ACC112 (cell line): ENCODE measurements around the gene RNF8.

Experiments
- H2AFZ ChIP-seq: fragments of 200-600 bp; sonication (generic); one replicate; pipeline ENCODE4 v1.6.0; 2017; ENCODE audit warnings: antibody characterized with exemption, low read length; ENCODE audit not compliant: unreplicated experiment
- H3K27ac ChIP-seq: fragments of 200-600 bp; sonication (generic); 2 replicates; pipeline ENCODE4 v1.5.1; 2014; ENCODE audit warnings: low read depth, mild to moderate bottlenecking, antibody characterized with exemption, low read length, moderate library complexity
- H3K27me3 ChIP-seq: fragments of 200-600 bp; sonication (generic); 2 replicates; pipeline ENCODE4 v1.6.1; 2014; ENCODE audit warnings: mild to moderate bottlenecking, antibody characterized with exemption, low read length, moderate library complexity, mixed read lengths; ENCODE audit not compliant: insufficient read depth
- H3K36me3 ChIP-seq: fragments of 200-600 bp; sonication (generic); 2 replicates; pipeline ENCODE4 v1.6.1; 2016; ENCODE audit warnings: mild to moderate bottlenecking, antibody characterized with exemption, low read length, moderate library complexity, mixed read lengths; ENCODE audit not compliant: insufficient read depth
- H3K4me1 ChIP-seq: fragments of 200-600 bp; sonication (generic); one replicate; pipeline ENCODE4 v1.6.1; 2016; ENCODE audit warnings: low read length, mixed read lengths; ENCODE audit not compliant: insufficient read depth, unreplicated experiment, control insufficient read depth
- H3K4me3 ChIP-seq: fragments of 200-600 bp; sonication (generic); 2 replicates; pipeline ENCODE4 v1.5.1; 2014; ENCODE audit warnings: mild to moderate bottlenecking, low read depth, low read length
- H3K79me2 ChIP-seq: fragments of 200-600 bp; sonication (generic); one replicate; pipeline ENCODE4 v1.6.0; 2016; ENCODE audit warnings: low read length; ENCODE audit not compliant: control insufficient read depth, unreplicated experiment, insufficient read depth

RNF8 gene

DNA sequence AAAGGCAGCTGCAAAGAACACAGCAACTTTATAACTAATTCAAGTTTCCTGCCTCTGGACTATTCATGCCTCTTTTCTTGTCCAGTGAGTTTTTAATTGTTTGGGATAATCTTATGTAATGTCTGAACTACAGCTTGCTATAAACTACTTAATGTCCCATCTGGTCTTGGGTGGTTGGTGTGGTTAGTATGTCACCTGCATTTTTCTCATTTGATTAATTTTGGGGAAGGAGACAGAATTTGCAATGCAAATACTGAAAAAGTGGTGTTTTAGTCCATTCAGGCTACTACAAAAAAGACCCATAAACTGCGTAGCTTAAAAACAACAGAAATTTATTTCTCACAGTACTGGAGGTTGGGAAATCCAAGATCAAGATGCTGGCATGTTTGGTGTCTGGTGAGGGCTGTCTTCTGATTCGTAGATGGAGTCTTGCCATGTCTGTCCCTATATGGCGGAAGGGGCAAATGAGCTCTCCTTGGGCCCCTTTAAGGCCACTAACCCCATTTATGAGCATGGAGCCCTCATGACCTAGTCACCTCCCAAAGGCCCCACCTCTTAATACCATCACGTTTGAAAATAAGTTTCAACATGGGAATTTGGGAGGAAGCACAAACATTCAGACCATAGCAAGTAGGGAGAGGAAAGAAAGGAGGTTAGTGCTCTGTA, 22.4 kb downstream of the RNF8 start:
- no peaks in the 10 kb centered on the region for H3K27me3 ChIP-seq
- H3K4me1 ChIP-seq = peaks cover 3% of the 10 kb centered on the region
- no peaks in the 10 kb centered on the region for H3K79me2 ChIP-seq
- H3K36me3 ChIP-seq = 0 out of 2 replicates have a peak, but pooled peaks cover 10% of the 10 kb centered on the region
- H3K27ac ChIP-seq = no peak overlapping the region
- no peak overlapping the region for H3K4me3 ChIP-seq
- no peak overlapping the region for H2AFZ ChIP-seq

GRCh38 chr6:37381579-37381978, 27.8 kb downstream of the RNF8 start:
- no peak overlapping the region for H3K27ac ChIP-seq
- no peak overlapping the region for H2AFZ ChIP-seq
- H3K4me1 ChIP-seq = no peaks in the 10 kb centered on the region
- H3K79me2 ChIP-seq = no peaks in the 10 kb centered on the region
- no peaks in the 10 kb centered on the region for H3K27me3 ChIP-seq
- no peak overlapping the region for H3K4me3 ChIP-seq
- 0 out of 2 replicates have a peak, but pooled peaks cover 5% of the 10 kb centered on the region for H3K36me3 ChIP-seq

DNA sequence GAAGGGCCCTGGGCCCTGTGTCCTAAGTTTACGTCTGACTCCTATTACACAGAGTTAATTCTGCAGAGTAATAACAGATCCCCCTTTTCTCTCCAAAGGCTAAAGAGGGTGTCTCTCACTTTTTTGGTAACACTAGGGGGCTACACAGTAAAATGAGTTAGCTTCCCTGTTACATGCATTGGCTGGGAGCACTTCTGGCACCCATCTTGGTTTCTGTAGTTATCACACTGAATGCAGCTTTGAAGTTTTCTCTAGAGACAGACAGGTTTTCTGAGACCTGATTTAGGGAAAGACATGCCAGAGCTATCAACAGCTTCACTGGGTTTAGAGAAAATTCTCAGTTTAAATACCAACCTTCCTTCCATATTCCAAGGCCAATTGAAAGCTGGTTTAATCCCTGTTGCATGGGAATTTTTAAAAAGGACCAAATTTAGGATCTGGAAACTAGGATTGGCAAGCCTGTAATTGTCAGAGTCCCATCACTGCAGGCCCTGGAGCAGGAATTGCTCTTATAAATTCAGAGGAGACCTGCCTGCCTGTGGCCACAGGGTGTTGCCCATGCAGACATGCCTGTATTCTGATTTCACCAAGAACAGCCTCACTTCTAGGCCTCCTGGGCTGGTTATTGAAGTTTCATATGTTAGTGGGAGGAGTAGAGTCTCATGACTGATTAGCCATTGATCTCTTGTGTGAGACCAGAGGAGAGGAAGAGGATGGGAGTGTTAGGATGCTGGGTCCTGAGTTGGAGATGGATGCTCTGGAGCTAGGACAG, 29.4 kb downstream of the RNF8 start:
- no peak overlapping the region for H3K4me3 ChIP-seq
- H2AFZ ChIP-seq = no peak overlapping the region
- no peaks in the 10 kb centered on the region for H3K27me3 ChIP-seq
- H3K36me3 ChIP-seq = 0 out of 2 replicates have a peak, but pooled peaks cover 5% of the 10 kb centered on the region
- H3K4me1 ChIP-seq = no peaks in the 10 kb centered on the region
- H3K27ac ChIP-seq = no peak overlapping the region
- H3K79me2 ChIP-seq = no peaks in the 10 kb centered on the region

DNA sequence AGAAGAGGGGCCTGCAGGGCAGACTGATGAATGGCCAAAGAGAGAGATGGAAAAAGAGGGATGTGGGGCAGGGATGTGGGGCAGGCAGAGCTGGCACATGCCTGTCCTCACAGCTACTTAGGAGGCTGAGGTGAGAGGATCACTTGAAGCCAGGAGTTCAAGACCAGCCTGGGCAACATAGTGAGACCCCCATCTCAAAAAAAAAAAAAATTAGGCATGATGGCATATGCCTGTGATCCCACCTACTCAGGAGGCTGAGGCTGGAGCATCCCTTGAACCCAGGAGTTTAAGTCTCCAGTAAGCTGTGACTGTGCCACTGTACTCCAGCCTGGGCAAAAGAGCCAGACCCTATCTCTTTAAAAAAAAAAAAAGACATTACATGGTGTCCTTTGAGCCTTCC, 34.8 kb downstream of the RNF8 start:
- Histone ChIP-seq H3K79me2 (no peaks in the 10 kb centered on the region), H3K4me3 (no peak overlapping the region), H3K27me3 (no peaks in the 10 kb centered on the region), H3K4me1 (no peaks in the 10 kb centered on the region), H3K27ac (no peak overlapping the region), H2AFZ (no peak overlapping the region), H3K36me3 (peaks cover 7% of the 10 kb centered on the region; the same call in 1 of the 2 replicates)

DNA sequence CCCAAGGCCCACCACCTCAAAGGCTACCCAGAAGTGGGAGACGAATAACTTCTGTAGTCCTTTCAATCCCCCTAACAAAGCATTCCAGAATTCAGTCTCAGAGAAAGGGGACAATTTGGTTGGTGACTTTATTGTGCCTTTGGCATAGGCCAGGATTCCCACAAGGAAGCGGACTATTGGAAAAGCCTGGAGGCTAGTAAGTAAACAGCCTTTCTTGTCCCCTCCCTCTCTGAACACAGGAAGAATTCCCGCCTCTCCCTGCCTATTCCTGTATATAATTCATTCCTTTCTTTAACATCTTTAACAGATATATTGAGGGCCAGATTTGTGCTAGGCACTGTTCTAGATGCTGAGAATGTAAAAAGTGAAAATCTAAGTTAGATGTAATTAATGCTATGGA, 36.1 kb downstream of the RNF8 start:
- Histone ChIP-seq H3K79me2 (no peaks in the 10 kb centered on the region), H2AFZ (no peak overlapping the region), H3K36me3 (peaks cover 9% of the 10 kb centered on the region), H3K4me1 (no peaks in the 10 kb centered on the region), H3K27me3 (no peaks in the 10 kb centered on the region), H3K27ac (no peak overlapping the region), H3K4me3 (no peak overlapping the region)

DNA sequence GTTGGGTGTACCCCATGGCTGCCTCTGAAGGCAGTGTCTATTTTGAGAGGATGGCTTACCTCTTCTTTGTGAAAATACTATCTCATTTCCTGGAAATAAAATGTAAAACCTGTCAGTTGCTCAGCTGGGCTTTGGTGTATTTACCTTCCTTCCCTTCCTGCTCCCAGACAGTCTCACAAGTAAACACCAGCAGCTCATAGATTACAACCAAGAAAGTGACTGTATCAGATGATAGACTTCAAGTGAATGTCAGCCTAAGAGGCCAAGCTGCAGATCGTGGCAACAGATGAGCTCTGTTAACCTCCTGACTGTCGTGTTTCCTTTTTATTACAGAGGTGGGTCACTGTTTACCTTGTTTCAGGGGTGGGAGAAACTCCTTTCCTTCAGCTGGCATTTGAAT, 37.3 kb downstream of the RNF8 start:
- Histone ChIP-seq H3K79me2 (no peaks in the 10 kb centered on the region), H3K27ac (no peak overlapping the region), H3K27me3 (no peaks in the 10 kb centered on the region), H3K36me3 (peaks cover 9% of the 10 kb centered on the region), H3K4me1 (no peaks in the 10 kb centered on the region), H3K4me3 (no peak overlapping the region), H2AFZ (no peak overlapping the region)

GRCh38 chr6:37392821-37393220, 39.0 kb downstream of the RNF8 start:
- Histone ChIP-seq H3K27me3 (no peaks in the 10 kb centered on the region), H2AFZ (no peak overlapping the region), H3K4me3 (no peak overlapping the region), H3K79me2 (no peaks in the 10 kb centered on the region), H3K36me3 (peaks cover 9% of the 10 kb centered on the region), H3K4me1 (no peaks in the 10 kb centered on the region), H3K27ac (no peak overlapping the region)

- Histone ChIP-seq H3K27ac (no peak overlapping the region), H3K27me3 (no peaks in the 10 kb centered on the region), H3K4me3 (no peak overlapping the region), H3K36me3 (peaks cover 9% of the 10 kb centered on the region), H2AFZ (no peak overlapping the region), H3K4me1 (no peaks in the 10 kb centered on the region), H3K79me2 (no peaks in the 10 kb centered on the region)
These were observed 39.7 kb downstream of the RNF8 start for GRCh38 chr6:37393381-37393929.

DNA sequence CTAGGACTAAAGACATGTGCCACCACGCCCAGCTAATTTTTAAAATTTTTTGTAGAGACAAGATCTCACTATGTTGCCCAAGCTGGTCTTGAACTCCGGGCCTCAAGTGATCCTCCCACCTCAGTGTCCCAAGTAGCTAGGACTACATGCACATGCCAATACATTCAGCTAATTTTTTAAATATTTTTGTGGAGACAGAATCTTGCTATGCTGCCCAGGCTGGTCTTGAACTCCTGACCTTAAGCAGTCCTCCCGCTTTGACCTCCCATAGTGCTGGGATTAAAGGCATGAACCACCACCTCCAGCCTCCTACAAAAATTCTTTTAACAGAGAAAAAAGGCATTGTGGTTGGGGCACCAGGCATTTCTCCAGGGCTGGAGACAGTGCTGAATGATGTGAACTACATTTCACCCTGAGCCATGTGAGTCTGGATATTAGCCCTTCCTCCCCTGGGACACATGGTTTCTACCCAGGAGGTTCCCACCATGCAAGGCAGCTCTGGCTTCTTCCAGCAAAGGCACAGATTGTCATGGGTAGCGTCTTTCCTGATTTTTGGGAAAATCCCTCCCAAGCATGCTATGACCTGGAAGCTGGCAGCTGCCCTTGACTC, 42.9 kb downstream of the RNF8 start:
- Histone ChIP-seq H3K4me3 (no peak overlapping the region), H2AFZ (no peak overlapping the region), H3K79me2 (no peaks in the 10 kb centered on the region), H3K27ac (no peak overlapping the region), H3K27me3 (peaks cover 10% of the 10 kb centered on the region), H3K4me1 (no peaks in the 10 kb centered on the region), H3K36me3 (peaks cover 2% of the 10 kb centered on the region)

DNA sequence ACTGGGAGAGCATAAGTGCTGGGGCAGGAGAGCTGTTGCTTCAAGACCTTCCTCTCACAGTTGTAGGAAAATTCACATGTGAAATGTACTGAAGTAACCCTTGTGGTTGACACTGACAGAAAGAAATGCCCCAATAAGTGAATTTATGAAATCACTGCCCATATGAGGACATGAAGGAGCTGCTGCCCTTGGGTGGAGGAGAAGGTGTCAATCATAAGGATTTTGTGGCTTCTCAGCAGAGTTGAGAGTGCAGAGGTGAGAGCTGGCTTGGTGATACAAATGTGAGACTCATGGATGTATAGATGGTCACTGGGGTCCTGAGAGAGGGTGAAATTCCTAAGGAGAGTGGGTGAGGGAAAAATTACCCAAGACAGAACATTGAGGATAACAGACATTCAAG, 45.3 kb downstream of the RNF8 start:
- Histone ChIP-seq H2AFZ (no peak overlapping the region), H3K79me2 (no peaks in the 10 kb centered on the region), H3K36me3 (peaks cover under 1% of the 10 kb centered on the region; the same call in 1 of the 2 replicates), H3K27ac (no peak overlapping the region), H3K27me3 (peaks cover 10% of the 10 kb centered on the region), H3K4me1 (no peaks in the 10 kb centered on the region), H3K4me3 (no peak overlapping the region)
